Middle frontal gyrus (tissue), 1 donor: ENCODE measurements around the gene DIDO1.

ENCODE experiments used
- DNase-seq: peaks from one replicate; pipeline ENCODE4 v3.0.0-alpha.2; 2015; ENCODE audit warnings: low spot score; ENCODE audit errors: extremely low spot score

DIDO1 gene

GRCh38 chr20:62835931-62836861 is 90.1 kb downstream of the DIDO1 start:
- DNase-seq: no peak

GRCh38 chr20:62834967-62835730 is 91.2 kb downstream of the DIDO1 start:
- DNase-seq: no peak

GRCh38 chr20:62832951-62833391 is 93.3 kb downstream of the DIDO1 start:
- DNase-seq: no peak

- DNase-seq: no peak
Observed at GRCh38 chr20:62832212-62832922, 93.9 kb downstream of the DIDO1 start.

GRCh38 chr20:62831854-62832211 is 94.5 kb downstream of the DIDO1 start:
- no peak for DNase-seq

GRCh38 chr20:62831361-62831788 is 94.9 kb downstream of the DIDO1 start:
- DNase-seq: no peak

GRCh38 chr20:62830821-62831220 is 95.5 kb downstream of the DIDO1 start:
- no peak for DNase-seq

GRCh38 chr20:62830251-62830650 is 96.1 kb downstream of the DIDO1 start:
- no peak for DNase-seq

- no peak for DNase-seq
Observed at GRCh38 chr20:62829231-62830230, 96.8 kb downstream of the DIDO1 start.

- no peak for DNase-seq
Observed at GRCh38 chr20:62828511-62829230, 97.6 kb downstream of the DIDO1 start.

GRCh38 chr20:62828051-62828450 is 98.3 kb downstream of the DIDO1 start:
- DNase-seq: no peak
